ENCODE measurements around the gene TRAPPC6A.

The TRAPPC6A gene

DNA sequence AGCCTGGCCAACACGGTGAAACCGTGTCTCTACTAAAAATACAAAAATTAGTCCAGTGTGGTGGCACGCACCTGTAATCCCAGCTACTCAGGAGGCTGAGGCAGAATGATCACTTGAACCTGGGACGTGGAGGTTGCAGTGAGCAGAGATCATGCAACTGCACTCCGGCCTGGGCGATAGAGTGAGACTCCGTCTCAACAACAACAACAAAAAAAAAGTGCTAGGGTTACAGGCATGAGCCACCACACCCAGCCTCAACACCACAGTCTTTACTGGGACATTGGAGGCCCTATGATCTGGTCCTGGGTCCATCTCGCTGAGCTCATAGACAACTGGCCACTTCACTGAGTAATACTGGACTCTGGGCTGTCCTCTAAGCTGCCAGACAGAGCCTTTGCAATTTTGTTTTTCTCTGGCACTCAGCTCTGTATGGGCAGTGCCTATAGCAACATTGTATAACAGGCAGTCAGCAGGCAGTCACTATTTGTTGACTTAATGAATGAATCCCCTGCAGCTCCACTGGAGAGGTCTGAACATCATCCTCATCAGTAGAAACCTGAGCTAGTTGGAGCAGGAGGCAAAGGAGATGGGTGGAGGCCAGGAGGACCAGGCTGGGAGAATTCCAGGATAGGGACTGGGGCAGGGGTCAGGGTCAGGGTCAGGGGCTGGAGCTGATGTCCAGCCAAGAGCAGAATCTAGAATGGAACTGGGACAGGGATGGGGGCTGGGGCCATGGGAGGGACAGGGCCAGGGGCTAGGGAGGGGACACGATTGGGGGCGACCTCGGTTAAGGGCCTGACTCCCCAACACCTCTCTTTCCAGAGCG lies 8.7 kb upstream of the TRAPPC6A start:
- no peak for DNase-seq (ENCODE audit: low read depth in 2 of 2)

DNA sequence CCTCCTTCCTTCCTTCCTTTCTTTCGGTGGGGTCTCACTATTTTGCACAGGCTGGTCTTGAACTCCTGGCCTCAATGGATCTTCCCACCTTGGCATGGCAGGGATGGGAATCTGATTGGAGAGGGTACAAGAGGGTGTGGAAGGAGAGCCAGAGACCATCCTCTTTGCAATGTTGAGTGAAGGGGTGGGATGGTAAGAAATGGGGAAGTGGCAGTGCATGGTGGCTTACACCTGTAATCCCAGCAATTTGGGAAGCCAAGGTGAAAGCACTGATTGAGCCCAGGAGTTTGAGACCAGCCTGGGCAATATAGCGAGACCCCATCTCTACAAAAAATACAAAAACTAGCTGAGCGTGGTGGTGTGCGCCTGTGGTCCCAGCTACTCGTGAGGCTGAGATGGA lies 6.1 kb upstream of the TRAPPC6A start:
- DNase-seq (ENCODE audit: low read depth in 2 of 2): no peak

DNA sequence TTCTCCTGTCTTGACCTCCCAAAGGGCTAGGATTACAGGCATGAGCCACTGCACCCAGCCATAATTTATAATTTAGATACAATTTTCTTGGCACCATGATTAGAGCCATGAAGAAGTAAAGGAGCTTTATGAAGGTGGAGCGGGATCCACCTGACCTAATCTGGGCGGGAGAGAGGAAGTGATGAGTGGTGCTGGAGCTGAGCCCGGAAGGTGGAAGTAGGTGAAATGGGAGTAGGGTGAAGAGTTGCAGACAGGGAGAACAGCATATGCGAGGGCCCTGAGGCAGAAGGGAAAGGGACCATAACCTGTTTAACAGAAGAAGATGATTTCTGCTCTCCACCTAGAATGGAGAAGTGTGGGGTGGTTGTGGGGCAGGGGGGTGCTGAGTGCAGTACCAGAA lies 4.7 kb upstream of the TRAPPC6A start:
- DNase-seq (ENCODE audit: low read depth in 2 of 2): no peak

DNA sequence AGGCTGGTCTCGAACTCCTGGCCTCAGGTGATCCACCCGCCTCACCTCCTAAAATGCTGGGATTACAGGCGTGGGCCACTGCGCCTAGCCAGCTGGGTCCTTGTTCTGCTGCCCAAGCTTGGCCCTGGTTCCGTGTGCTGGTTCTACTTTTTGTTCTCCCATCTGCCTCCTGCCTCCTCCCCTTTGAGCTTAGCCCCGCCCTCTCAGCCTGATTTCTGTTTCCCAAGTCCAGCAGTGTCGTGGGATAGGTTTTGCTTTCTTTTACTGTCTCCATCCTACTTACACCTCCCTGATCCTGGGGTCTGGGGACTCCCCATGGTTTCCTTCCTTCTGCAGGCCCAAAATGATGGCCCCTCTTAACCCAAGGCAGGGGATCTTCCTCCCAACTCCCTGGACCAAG lies 2.9 kb upstream of the TRAPPC6A start:
- no peak for DNase-seq (ENCODE audit: low read depth in 2 of 2)

DNA sequence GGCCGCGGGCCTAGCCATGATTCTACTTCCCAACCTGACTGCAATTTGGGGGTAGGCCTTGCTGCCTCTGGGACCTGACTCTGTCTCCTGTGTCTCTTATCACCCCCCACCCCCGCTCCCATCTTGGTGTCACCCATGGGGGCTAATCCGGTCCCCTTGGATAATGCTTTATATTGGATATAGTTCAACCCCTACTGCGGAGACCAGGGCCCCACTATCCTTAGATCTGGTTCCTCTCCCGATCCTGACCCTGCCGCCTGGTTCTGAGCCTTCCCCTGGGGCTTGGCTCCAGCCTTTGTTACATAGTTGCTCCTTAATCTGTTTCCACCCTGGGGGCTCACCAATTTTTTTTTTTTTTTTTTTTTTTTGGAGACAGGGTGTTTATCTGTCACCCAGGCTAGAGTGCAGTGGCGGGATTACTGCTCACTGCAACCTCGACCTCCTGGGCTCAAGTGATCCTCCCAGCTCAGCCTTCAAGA lies 1.9 kb upstream of the TRAPPC6A start:
- DNase-seq (ENCODE audit: low read depth in 2 of 2): no peak

DNA sequence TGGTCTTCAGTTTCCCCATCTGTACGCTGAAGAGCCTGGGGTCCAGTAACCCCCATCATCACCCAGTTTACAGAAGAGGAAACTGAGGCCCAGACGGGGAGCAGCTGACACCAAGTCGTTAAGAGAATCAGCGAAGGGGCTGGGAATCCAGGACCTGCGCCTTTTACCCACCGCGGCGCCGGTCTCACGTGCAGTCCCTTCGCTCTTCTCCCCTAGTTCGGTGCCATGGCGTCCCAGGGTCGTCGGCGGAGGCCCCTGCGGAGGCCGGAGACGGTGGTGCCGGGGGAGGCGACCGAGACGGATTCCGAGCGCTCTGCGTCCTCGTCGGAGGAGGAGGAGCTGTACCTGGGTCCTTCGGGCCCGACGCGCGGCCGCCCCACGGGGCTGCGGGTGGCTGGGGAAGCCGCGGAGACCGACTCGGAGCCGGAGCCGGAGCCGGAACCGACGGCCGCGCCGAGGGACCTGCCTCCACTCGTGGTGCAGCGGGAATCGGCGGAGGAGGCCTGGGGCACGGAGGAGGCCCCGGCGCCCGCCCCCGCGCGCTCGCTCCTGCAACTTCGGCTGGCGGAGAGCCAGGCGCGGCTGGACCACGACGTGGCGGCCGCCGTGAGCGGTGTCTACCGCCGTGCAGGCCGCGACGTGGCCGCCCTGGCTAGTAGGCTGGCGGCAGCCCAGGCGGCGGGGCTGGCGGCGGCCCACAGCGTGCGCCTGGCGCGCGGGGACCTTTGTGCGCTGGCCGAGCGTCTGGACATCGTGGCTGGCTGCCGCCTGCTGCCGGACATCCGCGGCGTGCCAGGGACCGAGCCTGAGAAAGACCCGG lies 1.2 kb upstream of the TRAPPC6A start:
- peak in 1 of 2 donors; percentile 13 for DNase-seq (ENCODE audit: low read depth in 2 of 2)

DNA sequence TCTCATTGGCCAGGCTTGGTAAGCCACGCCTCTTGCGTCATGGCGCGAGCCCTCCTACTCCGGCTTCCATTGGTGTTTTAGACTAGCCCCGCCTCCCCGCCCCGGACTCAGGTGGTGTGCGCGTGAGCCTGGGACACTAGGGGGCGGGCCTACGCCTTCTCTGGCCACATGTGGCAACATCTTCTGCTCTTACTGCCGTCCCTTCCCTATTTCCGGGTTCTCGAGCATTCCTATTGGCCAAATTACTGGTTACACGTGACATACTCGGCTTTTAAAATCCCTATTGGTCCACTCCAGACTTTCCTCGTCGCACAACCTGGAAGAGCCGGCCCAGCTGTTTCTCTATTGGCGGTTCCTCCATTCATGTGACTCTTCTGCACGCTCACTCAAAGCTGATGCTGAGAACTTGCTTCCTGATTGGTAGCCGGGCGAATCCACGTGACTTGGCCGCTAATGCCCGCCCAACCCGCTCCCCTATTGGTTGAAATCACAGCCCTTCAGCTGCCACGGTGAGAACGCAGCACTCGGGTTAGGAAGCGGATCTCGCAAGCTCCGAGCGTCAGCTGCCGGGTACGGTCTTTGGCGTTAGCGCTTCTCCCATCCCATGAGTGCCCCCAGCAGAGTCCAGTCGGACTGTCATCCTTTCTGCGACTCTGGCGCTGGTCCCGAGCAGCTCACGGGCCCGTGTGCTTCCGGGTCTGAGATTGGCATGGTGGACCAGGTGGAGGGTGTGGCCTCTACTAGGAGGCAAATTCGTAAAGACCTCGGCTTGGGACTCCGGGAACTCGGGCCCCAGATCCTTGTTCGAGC lies 430 bp upstream of the TRAPPC6A start, which contains the start of gene BLOC1S3:
Gene BLOC1S3 (plus strand): TSS at position 523 of the 810 bp plus-strand sequence. CDS start 513 bp downstream, outside the sequence.
- peak; percentile 99 to 100 for DNase-seq (ENCODE audit: low read depth in 2 of 2)

DNA sequence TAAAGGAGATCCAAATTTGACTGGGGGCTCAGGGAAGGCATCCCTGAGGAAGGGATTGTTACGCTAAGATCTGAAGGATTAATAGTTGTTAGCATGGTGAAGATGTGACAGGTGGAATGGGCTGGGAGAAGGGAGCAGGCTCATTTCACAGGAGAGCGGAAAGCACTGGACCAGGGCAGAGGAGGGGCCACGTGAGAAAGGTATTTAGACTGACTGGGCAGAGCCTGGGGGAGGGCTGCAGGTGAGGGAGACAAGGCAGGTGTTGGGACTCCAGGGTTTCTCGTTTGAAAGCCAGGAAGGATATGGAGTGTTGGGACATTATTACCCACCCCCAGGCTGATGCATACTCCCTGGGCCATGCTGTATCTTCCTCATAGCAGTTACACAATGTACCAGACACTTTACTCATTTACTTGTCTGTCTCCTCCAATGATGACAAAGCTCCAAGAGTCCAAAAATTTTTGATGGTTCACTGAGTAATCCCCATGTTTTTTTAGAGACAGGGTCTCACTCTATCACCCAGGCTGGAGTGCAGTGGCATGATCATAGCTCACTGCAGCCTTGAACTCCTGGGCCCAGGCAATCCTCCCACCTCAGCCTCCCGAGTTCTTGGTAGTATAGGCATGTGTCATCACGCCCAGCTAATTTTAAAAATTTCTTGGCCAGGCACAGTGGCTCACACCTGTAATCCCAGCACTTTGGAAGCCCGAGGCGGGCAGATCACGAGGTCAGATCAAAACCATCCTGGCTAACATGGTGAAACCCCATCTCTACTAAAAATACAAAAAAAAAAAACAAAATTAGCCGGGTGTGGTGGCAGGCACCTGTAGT lies 2.3 kb downstream of the TRAPPC6A start:
- DNase-seq (ENCODE audit: low read depth in 2 of 2): no peak

DNA sequence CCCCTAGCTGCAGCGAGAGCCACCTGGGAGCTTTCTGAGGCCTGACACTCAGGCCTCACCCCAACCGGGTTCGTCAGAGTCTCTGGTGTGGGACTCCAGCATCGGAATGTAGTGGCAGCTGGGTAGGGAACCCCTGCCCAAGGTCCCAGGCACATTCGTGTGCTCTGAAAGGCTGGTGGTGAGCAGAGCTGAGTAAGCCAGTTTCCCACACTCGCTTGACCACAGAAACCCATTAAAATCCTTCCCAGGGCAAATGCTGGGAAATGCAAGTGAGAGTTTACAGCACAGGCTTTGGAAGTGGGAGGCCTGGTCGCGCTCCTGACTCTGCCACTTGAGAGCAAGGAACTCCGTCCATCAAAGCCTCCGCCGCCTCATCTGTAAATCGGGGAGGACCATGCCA lies 4.2 kb downstream of the TRAPPC6A start:
- DNase-seq (ENCODE audit: low read depth in 2 of 2): no peak

DNA sequence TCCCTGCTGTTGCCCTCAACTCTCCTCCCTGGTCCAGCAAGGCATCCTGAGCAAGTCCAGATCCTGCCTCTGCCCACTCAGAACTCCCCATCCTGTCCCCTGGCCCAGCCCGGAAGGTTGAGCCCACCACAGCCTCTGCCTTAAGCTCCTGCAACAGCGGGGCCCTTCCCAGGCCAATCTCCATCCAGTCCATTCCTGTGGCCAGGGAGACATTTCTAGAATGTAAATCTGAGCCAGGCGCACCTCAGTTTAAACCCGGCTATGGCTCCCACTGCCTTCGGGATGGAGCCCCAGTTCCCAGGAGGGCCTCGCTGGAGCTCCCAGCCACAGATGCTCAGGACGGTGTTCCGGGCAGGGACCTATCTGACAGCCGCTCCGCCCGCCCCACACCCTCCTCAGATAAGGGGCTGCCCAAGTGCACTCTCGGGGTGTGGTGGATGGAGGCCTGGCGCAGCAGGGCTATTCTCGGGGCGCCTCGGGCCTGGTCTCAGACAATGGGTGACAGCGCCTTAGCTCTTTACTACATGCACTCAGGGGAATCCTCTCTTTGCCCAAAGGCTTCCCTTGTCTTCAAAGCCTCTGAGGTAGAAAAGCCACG lies 5.3 kb downstream of the TRAPPC6A start:
- DNase-seq (ENCODE audit: low read depth in 2 of 2): no peak

DNA sequence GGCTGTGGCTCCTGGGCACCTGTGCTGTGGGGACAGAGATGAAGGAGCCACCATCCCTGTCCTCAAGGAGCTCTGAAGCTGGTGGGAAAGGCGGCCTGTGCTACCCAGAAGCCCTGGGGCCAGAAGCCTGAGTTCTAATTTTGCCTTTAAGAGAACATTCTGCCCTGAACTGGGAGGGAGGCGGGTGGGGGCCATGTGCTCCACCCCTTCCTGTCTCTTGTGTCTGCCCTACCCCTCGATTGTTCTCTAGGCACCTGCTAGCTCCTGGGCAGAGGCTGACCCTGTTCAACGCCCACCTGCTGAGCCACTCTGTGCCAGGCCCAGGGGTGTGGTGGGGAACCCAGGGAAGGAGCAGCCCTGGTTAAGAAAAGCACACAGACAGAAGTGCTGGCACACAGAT lies 5.9 kb downstream of the TRAPPC6A start:
- DNase-seq (ENCODE audit: low read depth in 2 of 2): no peak

DNA sequence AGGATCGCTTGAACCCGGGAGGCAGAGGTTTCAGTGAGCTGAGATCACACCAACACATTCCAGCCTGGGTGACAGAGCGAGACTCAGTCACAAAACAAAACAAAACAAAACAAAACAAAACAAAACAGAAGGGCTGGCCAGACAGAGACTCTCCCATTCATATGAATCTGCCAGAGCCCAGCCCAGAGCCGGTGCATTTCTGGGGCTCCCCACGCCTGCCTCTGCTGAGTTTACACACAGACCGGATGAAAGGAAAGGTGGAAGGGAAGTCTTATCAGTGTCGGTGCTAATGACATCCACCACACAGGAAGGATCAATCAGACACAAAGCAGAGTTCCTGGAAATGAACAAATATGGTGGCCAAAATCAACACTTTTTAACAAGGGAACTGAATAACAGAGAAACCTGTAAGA lies 6.8 kb downstream of the TRAPPC6A start:
- no peak for DNase-seq (ENCODE audit: low read depth in 2 of 2)

DNA sequence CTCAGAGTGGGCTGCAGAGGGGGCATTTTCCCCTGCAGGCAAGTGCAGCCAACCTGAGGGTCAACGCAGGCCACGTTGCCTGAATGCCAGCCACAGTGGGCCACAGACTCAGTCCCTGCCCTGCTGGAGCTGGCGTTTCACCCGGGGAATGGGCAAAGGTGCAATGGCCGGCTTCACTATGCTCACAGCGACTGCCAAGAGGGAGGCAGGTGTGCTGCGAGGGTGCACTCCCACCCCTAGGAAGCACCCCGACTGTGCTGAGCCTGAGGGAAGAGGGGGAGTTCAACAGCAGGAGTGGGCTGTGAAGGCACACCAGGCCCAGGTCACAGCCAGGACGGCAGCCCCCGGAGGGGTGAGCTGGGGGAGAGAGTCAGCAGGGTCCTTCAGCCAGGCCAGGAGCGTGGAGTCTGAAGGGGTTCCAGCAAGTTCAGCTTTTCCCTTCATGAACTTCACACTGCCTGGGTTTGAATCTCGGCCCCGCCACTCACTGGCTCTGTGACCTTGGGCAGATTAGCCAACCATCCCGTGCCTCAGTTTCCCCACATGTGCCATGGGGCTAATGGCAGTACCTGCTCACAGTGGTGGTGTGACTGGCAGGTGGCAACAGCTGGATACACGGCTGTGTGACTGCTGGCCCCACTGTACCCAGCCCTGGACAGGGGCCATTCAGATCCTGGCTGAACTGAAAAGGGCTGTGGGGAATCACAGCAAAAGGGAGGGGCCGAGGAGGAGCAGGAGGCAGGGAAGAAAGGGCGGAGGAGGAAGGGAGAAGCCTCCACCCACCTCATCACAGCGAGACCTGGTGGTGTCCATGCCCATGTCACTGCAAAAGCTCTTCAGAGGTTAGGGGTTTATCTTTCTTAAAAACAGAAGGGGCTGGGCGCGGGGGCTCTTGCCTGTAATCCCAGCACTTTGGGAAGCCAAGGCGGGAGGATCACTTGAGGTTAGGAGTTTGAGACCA lies 7.6 kb downstream of the TRAPPC6A start:
- no peak for DNase-seq (ENCODE audit: low read depth in 2 of 2)

DNA sequence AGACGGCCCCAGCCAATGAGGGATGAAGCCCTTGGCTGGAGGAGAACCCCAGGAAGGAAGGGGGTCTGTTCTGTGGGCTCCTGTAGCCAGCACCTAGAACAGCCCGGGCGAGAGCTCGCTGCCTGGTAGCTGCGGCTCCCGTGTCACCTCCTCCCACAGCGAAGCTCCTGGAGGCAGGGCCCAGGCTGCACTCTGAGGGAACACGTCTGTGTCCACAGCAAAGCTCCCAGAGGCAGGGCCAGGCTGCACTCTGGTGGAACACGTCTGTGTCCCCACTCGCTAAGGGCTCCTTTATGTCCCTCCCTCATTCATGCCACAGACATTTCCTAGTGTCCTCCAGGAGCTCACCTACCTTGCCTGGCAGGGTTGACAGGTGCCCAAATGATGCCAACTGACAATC lies 8.4 kb downstream of the TRAPPC6A start:
- no peak for DNase-seq (ENCODE audit: low read depth in 2 of 2)

DNA sequence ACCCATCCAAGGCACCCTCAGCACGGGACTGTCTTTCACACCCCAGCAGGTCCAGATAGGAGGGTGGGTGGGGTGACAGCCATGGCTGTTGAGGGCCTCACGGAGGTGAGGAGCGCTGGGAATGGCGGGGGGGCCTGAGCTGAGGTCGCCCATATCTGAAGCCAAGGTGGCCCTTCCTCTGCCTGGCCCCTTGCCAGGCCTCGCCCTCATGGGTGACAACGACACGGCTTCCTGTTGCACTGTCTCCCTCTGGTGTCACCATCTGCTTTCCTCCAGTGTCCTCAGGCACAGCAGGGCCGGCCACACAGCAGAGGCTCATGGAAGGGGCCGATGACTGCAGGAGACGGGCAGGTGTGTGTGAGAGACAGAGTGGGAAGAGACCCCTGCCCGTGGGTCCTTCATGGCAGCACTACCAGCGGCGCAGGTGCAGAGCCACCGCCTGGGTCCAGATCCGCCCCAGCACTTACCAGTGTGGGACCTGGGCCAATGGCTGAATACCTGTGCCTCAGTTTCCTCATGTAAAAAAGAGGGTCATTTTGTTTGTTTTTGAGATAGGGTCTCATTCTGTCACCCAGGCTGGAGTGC lies 9.2 kb downstream of the TRAPPC6A start:
- no peak for DNase-seq (ENCODE audit: low read depth in 2 of 2)

DNA sequence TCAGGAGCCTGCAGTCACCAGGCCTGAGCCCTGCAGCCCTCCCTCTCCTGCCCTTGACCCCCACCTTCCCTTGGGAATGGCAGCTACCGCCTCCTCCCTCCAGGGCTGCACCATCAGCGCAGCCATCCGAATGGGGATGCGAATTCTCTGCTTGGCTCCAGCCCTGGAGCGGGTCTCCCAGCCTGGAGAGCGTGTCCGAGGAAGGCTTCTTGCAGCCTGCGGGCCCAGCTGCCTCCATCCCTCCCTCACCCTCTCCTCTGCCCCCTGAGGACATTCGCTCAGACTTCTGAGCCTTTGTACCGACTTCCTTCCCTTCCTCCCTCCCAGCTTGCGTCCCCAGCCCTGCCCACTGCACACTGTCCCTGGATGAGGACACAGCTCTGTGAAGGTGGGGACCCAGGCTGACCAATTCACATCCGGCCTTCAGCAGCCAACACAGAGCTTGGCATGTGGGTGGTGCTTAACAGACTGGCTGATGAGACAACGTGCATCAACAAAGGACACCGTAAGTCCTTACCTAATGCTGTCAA lies 11.2 kb downstream of the TRAPPC6A start:
- DNase-seq (ENCODE audit: low read depth in 2 of 2): no peak

DNA sequence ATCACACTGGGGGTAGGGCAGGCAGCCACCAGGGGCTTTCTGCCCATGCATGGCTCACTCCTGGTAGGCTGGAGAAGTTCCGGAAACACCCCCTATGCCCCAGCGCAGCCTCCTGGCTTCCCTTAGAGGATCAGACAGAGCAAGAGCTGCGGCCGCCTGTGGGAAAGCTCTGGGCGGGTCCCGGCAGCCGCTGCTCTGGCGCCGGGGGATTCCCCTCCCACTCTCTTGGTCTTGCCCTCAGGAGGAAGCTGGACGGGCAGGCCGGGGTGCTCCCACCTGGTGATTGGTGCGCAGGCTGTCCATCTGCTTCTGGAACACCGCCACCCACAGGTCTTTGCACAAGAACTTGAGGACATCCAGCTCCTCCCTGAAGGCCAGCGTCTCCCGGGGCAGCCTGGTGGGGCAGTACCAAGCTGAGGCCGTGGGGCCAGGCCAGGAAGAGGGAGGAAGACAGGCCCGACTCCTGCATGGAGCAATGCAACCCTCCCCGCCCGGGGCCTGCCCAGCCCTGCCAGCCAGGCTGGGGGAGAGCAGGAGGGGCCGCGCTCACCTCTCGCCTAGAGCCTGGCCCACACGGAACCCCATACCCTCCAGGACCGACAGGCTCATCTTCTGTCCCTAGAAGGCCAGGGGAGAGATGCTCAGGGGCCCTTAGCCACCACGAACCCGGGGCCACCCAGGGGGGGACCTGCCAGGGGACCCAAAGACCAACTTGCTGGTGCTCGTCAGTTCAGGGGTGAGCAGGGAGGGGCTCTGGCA lies 13.3 kb downstream of the TRAPPC6A start:
- DNase-seq (ENCODE audit: low read depth in 2 of 2): peak in 1 of 2 donors; percentile 17
